H1 (cell line): ENCODE data around the gene RAD50. TPM values are rescaled to one million over a fixed set of nuclear protein-coding genes. Genes with fewer than 3 reads are reported as not detected.

Experiments used
- CTCF ChIA-PET: fragments of 300-600 bp; sonication (Branson Sonifier 250); formaldehyde crosslinking; loops from one replicate; lab custom pipeline; 2021; ENCODE audit not compliant: partially characterized antibody; lab: Charles Lee
- POLR2A ChIA-PET: fragments of 300-600 bp; sonication (Branson Sonifier 250); formaldehyde crosslinking; loops from one replicate; lab custom pipeline; 2021; ENCODE audit warnings: inconsistent platforms; ENCODE audit not compliant: partially characterized antibody; lab: Charles Lee
- DNase-seq, 2 experiments: peaks; one replicate each; pipeline versions ENCODE4 v3.0.0 to v3.0.0-alpha.2; 2010 to 2022; ENCODE audit warnings: low spot score in 2 of 2, low read depth in 1 of 2, mixed read lengths in 1 of 2
- FAIRE-seq: peaks from 2 replicates; lab custom pipeline; 2011; peaks lifted over from hg19 to GRCh38; lab: Jason Lieb, UNC
- H2AFZ ChIP-seq: 2 replicates; pipeline ENCODE4 v1.8.1; 2012; ENCODE audit warnings: low read length, inconsistent platforms
- H2AK5ac ChIP-seq: 2 replicates; pipeline ENCODE4 v1.6.1; 2013; ENCODE audit warnings: low read depth, low read length
- H2BK120ac ChIP-seq: replicated peaks from 2 replicates; pipeline ENCODE3; 2013; ENCODE audit warnings: low read depth, low read length, inconsistent platforms
- H2BK12ac ChIP-seq: 2 replicates; pipeline ENCODE4 v1.6.1; 2013; ENCODE audit warnings: low read depth, low read length
- H2BK15ac ChIP-seq: 2 replicates; pipeline ENCODE4 v1.6.1; 2013; ENCODE audit warnings: low read length
- H2BK20ac ChIP-seq: 2 replicates; pipeline ENCODE4 v1.6.1; 2013; ENCODE audit warnings: low read length
- H2BK5ac ChIP-seq: 2 replicates; pipeline ENCODE4 v1.6.1; 2013; ENCODE audit warnings: low read depth, low read length
- H3K14ac ChIP-seq: 2 replicates; pipeline ENCODE4 v1.6.1; 2013; ENCODE audit warnings: inconsistent platforms; ENCODE audit not compliant: insufficient read length
- H3K18ac ChIP-seq: 2 replicates; pipeline ENCODE4 v1.6.1; 2013; ENCODE audit warnings: low read length; ENCODE audit errors: extremely low read depth
- H3K23ac ChIP-seq: 2 replicates; pipeline ENCODE4 v1.6.1; 2013; ENCODE audit warnings: inconsistent platforms; ENCODE audit not compliant: insufficient read length
- H3K23me2 ChIP-seq: 2 replicates; pipeline ENCODE4 v1.6.1; 2013; ENCODE audit warnings: low read depth, low read length
- H3K27ac ChIP-seq: 2 replicates; pipeline ENCODE4 v1.6.1; 2011; ENCODE audit warnings: low read depth, low read length, inconsistent platforms
- H3K27me3 ChIP-seq, 4 experiments: replicated peaks in 1 of 4; 1 replicate in 1 of 4; 2 replicates in 3 of 4; pipeline versions ENCODE4 v1.6.1 to v1.8.1; 2011 to 2013; ENCODE audit warnings: low read length in 3 of 4, mild to moderate bottlenecking in 3 of 4, inconsistent platforms in 2 of 4, mixed read lengths in 2 of 4, moderate library complexity in 1 of 4; ENCODE audit not compliant: control insufficient read depth in 3 of 4, insufficient read depth in 3 of 4; ENCODE audit errors: extremely low read depth in 1 of 4
- H3K36me3 ChIP-seq, 4 experiments: 2 replicates each; pipeline versions ENCODE4 v1.6.1 to v1.8.1; 2011 to 2013; ENCODE audit warnings: mild to moderate bottlenecking in 4 of 4, low read length in 3 of 4, moderate library complexity in 2 of 4, control low read depth in 1 of 4, inconsistent platforms in 1 of 4; ENCODE audit not compliant: insufficient read depth in 4 of 4, control insufficient read depth in 2 of 4
- H3K4ac ChIP-seq: replicated peaks from 2 replicates; pipeline ENCODE3; 2013; ENCODE audit warnings: low read length, low read depth, mixed read lengths, inconsistent platforms; ENCODE audit not compliant: insufficient read length
- H3K4me1 ChIP-seq, 4 experiments: replicated peaks in 1 of 4; 1 replicate in 1 of 4; 2 replicates in 3 of 4; pipeline versions ENCODE4 v1.6.1 to v1.8.1; 2011 to 2013; ENCODE audit warnings: low read length in 3 of 4, inconsistent platforms in 2 of 4, mixed read lengths in 1 of 4; ENCODE audit not compliant: insufficient read depth in 4 of 4, control insufficient read depth in 3 of 4
- H3K4me2 ChIP-seq, 2 experiments: 2 replicates each; pipeline versions ENCODE4 v1.6.1 to v1.8.1; 2011 to 2013; ENCODE audit warnings: low read depth in 2 of 2, low read length in 2 of 2, control low read depth in 1 of 2, inconsistent platforms in 1 of 2, mild to moderate bottlenecking in 1 of 2; ENCODE audit not compliant: insufficient read depth in 1 of 2
- H3K4me3 ChIP-seq, 4 experiments: fragments of 200-600, 300-600 bp in 1 of 4; sonication (generic), shearing (Covaris generic), sonication (Bioruptor Twin) in 1 of 4; 2 replicates each; pipeline versions ENCODE4 v1.5.1 to v1.8.1; 2011 to 2016; ENCODE audit warnings: low read length in 4 of 4, low read depth in 3 of 4, control low read depth in 2 of 4, inconsistent platforms in 2 of 4, mild to moderate bottlenecking in 2 of 4, mixed read lengths in 1 of 4, moderate library complexity in 1 of 4; ENCODE audit not compliant: insufficient read depth in 2 of 4; ENCODE audit errors: extremely low read depth in 1 of 4
- H3K56ac ChIP-seq: replicated peaks from 2 replicates; pipeline ENCODE3; 2013; ENCODE audit warnings: low read depth, mild to moderate bottlenecking, mixed read lengths, low read length, inconsistent platforms; ENCODE audit not compliant: insufficient read length
- H3K79me1 ChIP-seq: 2 replicates; pipeline ENCODE4 v1.6.1; 2013; ENCODE audit warnings: low read depth, low read length, control low read depth
- H3K79me2 ChIP-seq, 2 experiments: 2 replicates each; pipeline versions ENCODE4 v1.6.1 to v1.8.1; 2012 to 2013; ENCODE audit warnings: low read length in 2 of 2, mild to moderate bottlenecking in 2 of 2, inconsistent platforms in 1 of 2; ENCODE audit not compliant: insufficient read depth in 2 of 2, control insufficient read depth in 1 of 2
- H3K9ac ChIP-seq, 4 experiments: replicated peaks in 1 of 4; 1 replicate in 1 of 4; 2 replicates in 3 of 4; pipeline versions ENCODE4 v1.6.1 to v1.8.1; 2011 to 2013; ENCODE audit warnings: low read depth in 3 of 4, low read length in 3 of 4, control low read depth in 2 of 4, mild to moderate bottlenecking in 2 of 4, moderate library complexity in 2 of 4, inconsistent platforms in 1 of 4; ENCODE audit errors: extremely low read depth in 1 of 4
- H3K9me3 ChIP-seq, 2 experiments: 2 replicates each; pipeline versions ENCODE4 v1.6.1 to v1.8.1; 2012 to 2013; ENCODE audit warnings: mild to moderate bottlenecking in 2 of 2, moderate library complexity in 2 of 2, control low read depth in 1 of 2, inconsistent platforms in 1 of 2, low read depth in 1 of 2, low read length in 1 of 2, mixed read lengths in 1 of 2; ENCODE audit not compliant: insufficient read depth in 2 of 2
- H4K20me1 ChIP-seq, 2 experiments: replicated peaks in 1 of 2; 2 replicates each; pipeline versions ENCODE3 to v1.8.1; 2011 to 2013; ENCODE audit warnings: inconsistent platforms in 2 of 2, low read length in 2 of 2, mild to moderate bottlenecking in 1 of 2; ENCODE audit not compliant: insufficient read depth in 2 of 2, control insufficient read depth in 1 of 2
- H4K5ac ChIP-seq: 2 replicates; pipeline ENCODE4 v1.6.1; 2013; ENCODE audit warnings: low read length, low read depth, mixed read lengths, inconsistent platforms; ENCODE audit not compliant: insufficient read length
- H4K8ac ChIP-seq: 2 replicates; pipeline ENCODE4 v1.8.0; 2013; ENCODE audit warnings: mild to moderate bottlenecking, moderate library complexity, low read length, inconsistent platforms; ENCODE audit not compliant: insufficient read depth; ENCODE audit errors: extremely low read depth
- H4K91ac ChIP-seq: replicated peaks from 2 replicates; pipeline ENCODE3; 2013; ENCODE audit warnings: low read length, mixed read lengths, inconsistent platforms; ENCODE audit not compliant: insufficient read length
- BCL11A ChIP-seq, 2 experiments: IDR thresholded peaks; one replicate each; pipeline ENCODE4 v1.6.1; 2011; ENCODE audit warnings: low read depth in 2 of 2, low read length in 2 of 2, mild to moderate bottlenecking in 2 of 2
- CTCF ChIP-seq, 3 experiments: IDR thresholded peaks; 1 replicate in 2 of 3; 2 replicates in 1 of 3; pipeline versions ENCODE4 v1.5.1 to v1.6.1; 2011; ENCODE audit warnings: low read length in 3 of 3, mild to moderate bottlenecking in 3 of 3, inconsistent platforms in 2 of 3, low read depth in 1 of 3, moderate library complexity in 1 of 3; ENCODE audit not compliant: insufficient read depth in 1 of 3; ENCODE audit errors: control extremely low read depth in 1 of 3
- EGR1 ChIP-seq: IDR thresholded peaks from 2 replicates; pipeline ENCODE4 v1.6.1; 2011; ENCODE audit warnings: low read depth, low read length, borderline replicate concordance
- POLR2AphosphoS5 ChIP-seq: IDR thresholded peaks from 2 replicates; pipeline ENCODE4 v1.6.1; 2011; ENCODE audit warnings: low read depth, low read length
- RAD21 ChIP-seq, 2 experiments: IDR thresholded peaks in 1 of 2; conservative IDR thresholded peaks in 1 of 2; 2 replicates each; pipeline ENCODE4 v1.6.1; 2011; ENCODE audit warnings: low read depth in 2 of 2, low read length in 2 of 2, improper control_type of control experiment in 1 of 2, inconsistent platforms in 1 of 2, mild to moderate bottlenecking in 1 of 2, moderate library complexity in 1 of 2
- SP2 ChIP-seq: IDR thresholded peaks from 2 replicates; pipeline ENCODE4 v1.6.1; 2012; ENCODE audit warnings: mild to moderate bottlenecking, low read length, inconsistent platforms
- SP4 ChIP-seq: IDR thresholded peaks from 2 replicates; pipeline ENCODE4 v1.6.1; 2012; ENCODE audit warnings: low read length, inconsistent platforms
- WGBS, 2 experiments: shearing (Covaris generic) in 1 of 2; methylation state at CpG; one replicate each; pipeline versions ENCODE4 v1.1.6 to v1.1.7; 2013 to 2015; ENCODE audit warnings: low lambda C conversion rate in 2 of 2, mixed read lengths in 2 of 2, inconsistent platforms in 1 of 2, low coverage in 1 of 2, missing lambda C conversion rate in 1 of 2; ENCODE audit not compliant: insufficient replicate concordance in 2 of 2, insufficient coverage in 1 of 2, insufficient read length in 1 of 2; ENCODE audit errors: extremely low coverage in 1 of 2, missing lambda C conversion rate in 1 of 2; 5-methylcytosine and 5-hydroxymethylcytosine counted together
- polyA plus RNA-seq, 7 experiments: library from polyadenylated mRNA; depleted of rRNA in 3 of 7; stranded (reverse) in 5 of 7; unstranded in 2 of 7; fragments of >200 nt in 5 of 7; fragments of 200-250 nt in 2 of 7; gene quantifications; 1 replicate in 5 of 7; 2 replicates in 1 of 7; 4 replicates in 1 of 7; pipeline versions ENCODE4 v1.2.1 to v1.2.3, GENCODE V29; 2011 to 2013; ENCODE audit warnings: missing spikeins in 2 of 7, mixed read lengths in 2 of 7
- total RNA-seq: library from RNA; stranded (reverse); fragmentation: NEBNext Ultra II Directional; extraction: Animal tissue kit (Norgen Biotek cat#: 25700); gene quantifications from 2 replicates; pipeline ENCODE4 v1.2.1, GENCODE V29; 2021

RAD50 gene
- total and polyA plus RNA-seq, 2 of the 8 experiments (the other 6 are each of a cell fraction or from before 2014, with no cell fraction given) = 10.1 to 39.4 TPM

- Histone ChIP-seq H3K4ac (peak overlapping the region; percentile 13), H4K20me1 (no peaks in the 10 kb centered on the region), H2BK5ac (no peak overlapping the region; the same call in 1 of the 2 replicates), H2AFZ (peak overlapping the region; percentile 27; the same call in 1 of the 2 replicates), H3K36me3 (peaks cover 0 to 20% (median 5%) of the 10 kb centered on the region in 4 experiments; a peak in 3 of 8 replicates), H3K23ac (no peak overlapping the region), H3K4me2 (peak overlapping the region; percentile 78 to 85), H3K4me1 (peaks cover 0 to 2% (median 0%) of the 10 kb centered on the region in 4 experiments; a peak in 3 of 7 replicates), H3K56ac (no peak overlapping the region), H2BK15ac (peak overlapping the region; percentile 46; the same call in 1 of the 2 replicates), H3K4me3 (peak overlapping the region; percentile 65 to 78 (median 76)), H3K27me3 (no peaks in the 10 kb centered on the region; a peak in 1 of 7 replicates), H3K18ac (no peak overlapping the region), H2AK5ac (no peak overlapping the region), H3K27ac (no peak overlapping the region), H3K79me2 (peaks cover 0 to 11% of the 10 kb centered on the region in 2 experiments; a peak in 2 of 4 replicates), H3K79me1 (no peaks in the 10 kb centered on the region), H4K5ac (peak overlapping the region; percentile 93), H3K23me2 (peaks cover 9% of the 10 kb centered on the region), H3K9me3 (no peaks in the 10 kb centered on the region), H4K91ac (peak overlapping the region; percentile 15), H4K8ac (peak overlapping the region; percentile 96), H3K9ac (peak overlapping the region in 3 of 4 experiments; percentile 8 to 80 (median 76); a peak in 2 of 7 replicates), H2BK12ac (no peak overlapping the region), H2BK20ac (no peak overlapping the region; the same call in 1 of the 2 replicates), H3K14ac (no peak overlapping the region), H2BK120ac (no peak overlapping the region)
- POLR2A ChIA-PET = interaction anchor here (0.6 to 1.0 kb wide), 4 partner anchors 29 to 433 kb away, joined by 3 to 5 read pairs (median 3); no protein-coding TSS in a partner anchor
- FAIRE-seq (no peak), DNase-seq (no peak)
- CTCF ChIA-PET = no interaction called here
- TF ChIP-seq BCL11A (IDR thresholded peaks at IDR 0.05; ENCODE audit: low read depth in 2 of 2, low read length in 2 of 2) = no peak
- TF ChIP-seq RAD21 (IDR thresholded peaks at IDR 0.05 in 1 of 2, conservative IDR thresholded peaks at IDR 0.05 in 1 of 2; ENCODE audit: low read depth in 2 of 2, low read length in 2 of 2) = no peak
- no peak for TF ChIP-seq SP2
- TF ChIP-seq SP4 = no peak
- no peak for TF ChIP-seq CTCF (IDR thresholded peaks at IDR 0.05; ENCODE audit: control extremely low read depth in 1 of 3, insufficient read depth in 1 of 3, low read depth in 1 of 3, low read length in 3 of 3)
- no peak for TF ChIP-seq POLR2AphosphoS5
- TF ChIP-seq EGR1 = no peak
- 60% methylated on average over 15 of the region's 15 CpGs; no CpG with 5 or more reads in 1 of the 2 experiments for WGBS, 2 experiments
Measured at GRCh38 chr5:132556153-132556762, 519 bp upstream of the RAD50 start.
